ENCODE measurements around the gene NIM1K.
"Not testable (repeated sequence)": the region's sequence is repeated elsewhere in the genome, so short reads cannot be mapped to it uniquely, and the experiment has no call there.

The NIM1K gene

DNA sequence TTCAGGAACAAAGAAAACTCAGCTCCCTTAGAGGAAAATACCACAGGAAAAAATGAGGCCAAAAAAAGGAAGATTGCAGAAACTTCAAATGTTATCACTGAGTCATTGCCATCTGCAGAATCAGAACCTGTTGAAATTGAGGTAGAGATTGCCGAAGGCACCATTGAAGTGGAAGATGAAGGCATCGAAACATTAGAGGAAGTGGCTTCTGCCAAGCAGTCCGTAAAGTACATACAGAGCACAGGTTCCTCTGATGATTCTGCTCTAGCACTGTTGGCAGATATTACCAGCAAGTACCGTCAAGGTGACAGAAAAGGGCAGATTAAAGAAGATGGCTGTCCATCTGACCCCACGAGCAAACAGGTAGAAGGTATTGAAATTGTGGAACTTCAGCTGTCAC lies 30.8 kb upstream of the NIM1K start:
- no peak for TF ChIP-seq TOX (CRISPR knock-in tag; IDR thresholded peaks at IDR 0.05; ENCODE audit: borderline replicate concordance)
- no peak for TF ChIP-seq CREB5 (CRISPR knock-in tag; IDR thresholded peaks at IDR 0.05; ENCODE audit: low read depth)
- TF ChIP-seq ISL1 (CRISPR knock-in tag; IDR thresholded peaks at IDR 0.05), result no peak
- no peak for TF ChIP-seq BACH2 (CRISPR knock-in tag; IDR thresholded peaks at IDR 0.05; ENCODE audit: borderline replicate concordance)
- TF ChIP-seq ZNF8 (CRISPR knock-in tag; IDR thresholded peaks at IDR 0.05), result no peak
- TF ChIP-seq ZNF565 (CRISPR knock-in tag; conservative IDR thresholded peaks at IDR 0.05; ENCODE audit: low read depth), result no peak
- TF ChIP-seq ZFP30 (CRISPR knock-in tag; IDR thresholded peaks at IDR 0.05), result no peak
- TF ChIP-seq ARNTL (CRISPR knock-in tag; IDR thresholded peaks at IDR 0.05; ENCODE audit: borderline replicate concordance, low read depth), result no peak
- no peak for TF ChIP-seq CSDC2 (CRISPR knock-in tag; IDR thresholded peaks at IDR 0.05)
- TF ChIP-seq, protein P1, sequence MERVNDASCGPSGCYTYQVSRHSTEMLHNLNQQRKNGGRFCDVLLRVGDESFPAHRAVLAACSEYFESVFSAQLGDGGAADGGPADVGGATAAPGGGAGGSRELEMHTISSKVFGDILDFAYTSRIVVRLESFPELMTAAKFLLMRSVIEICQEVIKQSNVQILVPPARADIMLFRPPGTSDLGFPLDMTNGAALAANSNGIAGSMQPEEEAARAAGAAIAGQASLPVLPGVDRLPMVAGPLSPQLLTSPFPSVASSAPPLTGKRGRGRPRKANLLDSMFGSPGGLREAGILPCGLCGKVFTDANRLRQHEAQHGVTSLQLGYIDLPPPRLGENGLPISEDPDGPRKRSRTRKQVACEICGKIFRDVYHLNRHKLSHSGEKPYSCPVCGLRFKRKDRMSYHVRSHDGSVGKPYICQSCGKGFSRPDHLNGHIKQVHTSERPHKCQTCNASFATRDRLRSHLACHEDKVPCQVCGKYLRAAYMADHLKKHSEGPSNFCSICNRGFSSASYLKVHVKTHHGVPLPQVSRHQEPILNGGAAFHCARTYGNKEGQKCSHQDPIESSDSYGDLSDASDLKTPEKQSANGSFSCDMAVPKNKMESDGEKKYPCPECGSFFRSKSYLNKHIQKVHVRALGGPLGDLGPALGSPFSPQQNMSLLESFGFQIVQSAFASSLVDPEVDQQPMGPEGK (CRISPR knock-in tag; IDR thresholded peaks at IDR 0.05; ENCODE audit: borderline replicate concordance), result no peak
- no peak for TF ChIP-seq RARB (CRISPR knock-in tag; IDR thresholded peaks at IDR 0.05)
- TF ChIP-seq ZC3H10 (CRISPR knock-in tag; IDR thresholded peaks at IDR 0.05), result no peak

DNA sequence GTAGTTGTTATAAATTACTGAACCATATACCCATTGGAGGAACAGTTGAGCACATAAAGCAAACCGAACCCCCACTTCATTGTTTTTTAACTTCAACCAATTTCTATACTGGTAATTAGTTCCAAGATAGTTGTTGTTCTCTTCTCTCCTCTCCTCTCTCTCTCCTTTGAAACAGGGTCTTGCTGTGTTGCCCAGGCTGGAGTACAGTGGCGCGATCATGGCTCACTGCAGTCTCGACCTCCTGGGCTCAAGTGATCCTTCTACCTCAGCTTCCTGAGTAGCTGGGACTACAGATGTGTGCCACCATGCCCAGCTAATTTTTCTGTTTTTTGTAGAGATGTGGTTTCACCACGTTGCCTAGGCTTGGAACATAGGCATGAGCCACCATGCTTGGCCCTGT lies 27.2 kb upstream of the NIM1K start:
- ATAC-seq, result not testable (repeated sequence)

More for the DNA sequence above, 30.8 kb upstream of the NIM1K start:
- no peak for ATAC-seq

- TF ChIP-seq, protein P2, sequence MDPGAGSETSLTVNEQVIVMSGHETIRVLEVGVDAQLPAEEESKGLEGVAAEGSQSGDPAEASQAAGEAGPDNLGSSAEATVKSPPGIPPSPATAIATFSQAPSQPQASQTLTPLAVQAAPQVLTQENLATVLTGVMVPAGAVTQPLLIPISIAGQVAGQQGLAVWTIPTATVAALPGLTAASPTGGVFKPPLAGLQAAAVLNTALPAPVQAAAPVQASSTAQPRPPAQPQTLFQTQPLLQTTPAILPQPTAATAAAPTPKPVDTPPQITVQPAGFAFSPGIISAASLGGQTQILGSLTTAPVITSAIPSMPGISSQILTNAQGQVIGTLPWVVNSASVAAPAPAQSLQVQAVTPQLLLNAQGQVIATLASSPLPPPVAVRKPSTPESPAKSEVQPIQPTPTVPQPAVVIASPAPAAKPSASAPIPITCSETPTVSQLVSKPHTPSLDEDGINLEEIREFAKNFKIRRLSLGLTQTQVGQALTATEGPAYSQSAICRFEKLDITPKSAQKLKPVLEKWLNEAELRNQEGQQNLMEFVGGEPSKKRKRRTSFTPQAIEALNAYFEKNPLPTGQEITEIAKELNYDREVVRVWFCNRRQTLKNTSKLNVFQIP (CRISPR knock-in tag; IDR thresholded peaks at IDR 0.05; ENCODE audit: borderline replicate concordance, low read depth), result no peak
- TF ChIP-seq ZNF565 (CRISPR knock-in tag; conservative IDR thresholded peaks at IDR 0.05; ENCODE audit: low read depth), result no peak
- TF ChIP-seq ZFP3 (CRISPR knock-in tag; IDR thresholded peaks at IDR 0.05), result no peak
- TF ChIP-seq ESRRG (CRISPR knock-in tag; IDR thresholded peaks at IDR 0.05), result no peak
- no peak for TF ChIP-seq ARNTL (CRISPR knock-in tag; IDR thresholded peaks at IDR 0.05; ENCODE audit: borderline replicate concordance, low read depth)
- TF ChIP-seq RARB (CRISPR knock-in tag; IDR thresholded peaks at IDR 0.05), result no peak
- TF ChIP-seq PPARA (CRISPR knock-in tag; IDR thresholded peaks at IDR 0.05; ENCODE audit: borderline replicate concordance), result no peak
- no peak for TF ChIP-seq TOX (CRISPR knock-in tag; IDR thresholded peaks at IDR 0.05; ENCODE audit: borderline replicate concordance)
- no peak for TF ChIP-seq CSDC2 (CRISPR knock-in tag; IDR thresholded peaks at IDR 0.05)
- TF ChIP-seq, protein P3, sequence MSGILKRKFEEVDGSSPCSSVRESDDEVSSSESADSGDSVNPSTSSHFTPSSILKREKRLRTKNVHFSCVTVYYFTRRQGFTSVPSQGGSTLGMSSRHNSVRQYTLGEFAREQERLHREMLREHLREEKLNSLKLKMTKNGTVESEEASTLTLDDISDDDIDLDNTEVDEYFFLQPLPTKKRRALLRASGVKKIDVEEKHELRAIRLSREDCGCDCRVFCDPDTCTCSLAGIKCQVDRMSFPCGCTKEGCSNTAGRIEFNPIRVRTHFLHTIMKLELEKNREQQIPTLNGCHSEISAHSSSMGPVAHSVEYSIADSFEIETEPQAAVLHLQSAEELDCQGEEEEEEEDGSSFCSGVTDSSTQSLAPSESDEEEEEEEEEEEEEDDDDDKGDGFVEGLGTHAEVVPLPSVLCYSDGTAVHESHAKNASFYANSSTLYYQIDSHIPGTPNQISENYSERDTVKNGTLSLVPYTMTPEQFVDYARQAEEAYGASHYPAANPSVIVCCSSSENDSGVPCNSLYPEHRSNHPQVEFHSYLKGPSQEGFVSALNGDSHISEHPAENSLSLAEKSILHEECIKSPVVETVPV (CRISPR knock-in tag; IDR thresholded peaks at IDR 0.05), result no peak
- no peak for TF ChIP-seq TCF4 (CRISPR knock-in tag; IDR thresholded peaks at IDR 0.05; ENCODE audit: borderline replicate concordance)
- TF ChIP-seq ZNF70 (CRISPR knock-in tag; IDR thresholded peaks at IDR 0.05), result no peak
- no peak for TF ChIP-seq BACH2 (CRISPR knock-in tag; IDR thresholded peaks at IDR 0.05; ENCODE audit: borderline replicate concordance)
- no peak for TF ChIP-seq CREB5 (CRISPR knock-in tag; IDR thresholded peaks at IDR 0.05; ENCODE audit: low read depth)
- no peak for TF ChIP-seq GLIS3 (CRISPR knock-in tag; IDR thresholded peaks at IDR 0.05)
- no peak for TF ChIP-seq ZNF8 (CRISPR knock-in tag; IDR thresholded peaks at IDR 0.05)
- TF ChIP-seq ZFP30 (CRISPR knock-in tag; IDR thresholded peaks at IDR 0.05), result no peak
- TF ChIP-seq, protein P1 (CRISPR knock-in tag; IDR thresholded peaks at IDR 0.05; ENCODE audit: borderline replicate concordance), result no peak
- no peak for TF ChIP-seq ISL1 (CRISPR knock-in tag; IDR thresholded peaks at IDR 0.05)
- no peak for ATAC-seq
These were observed 26.7 kb upstream of the NIM1K start for GRCh38 chr5:43165323-43165722.
